ENCODE results near the gene MCM3. TPM values are rescaled to one million over a fixed set of nuclear protein-coding genes. Genes with fewer than 3 reads are reported as not detected.

The MCM3 gene
- total and polyA plus RNA-seq, 8 donors = 22.8 to 50.0 (median 30.8) TPM

DNA sequence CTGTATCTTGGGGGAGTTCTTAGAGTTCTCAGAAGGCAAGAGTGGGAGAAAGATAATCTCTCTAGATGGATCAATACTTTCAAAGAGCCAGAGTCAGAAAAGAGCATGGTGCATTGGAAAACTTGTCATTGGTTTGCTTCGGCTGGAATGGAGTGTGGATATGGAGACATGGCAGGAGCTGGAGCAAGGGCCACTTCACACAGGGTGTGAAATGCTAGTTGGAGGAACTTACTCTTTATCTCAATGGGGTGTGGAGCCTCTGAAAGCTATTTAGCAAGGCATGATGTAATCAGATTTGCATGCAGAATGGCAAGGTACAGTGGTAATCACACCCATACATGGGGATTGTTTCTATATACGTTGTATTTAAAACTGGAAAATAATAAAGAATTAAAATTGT, 45.9 kb upstream of the MCM3 start:
- WGBS, 5 donors = 22 to 61% (median 45%) methylated on average over 2 of the region's 2 CpGs
- Histone ChIP-seq H3K27ac (peak overlapping the region; percentile 66 to 83 (median 78)), H3K9me3 (no peaks in the 10 kb centered on the region), H3K4me3 (no peak overlapping the region), H3K4me1 (peaks cover 12 to 74% (median 45%) of the 10 kb centered on the region in 4 donors), H3K36me3 (no peaks in the 10 kb centered on the region), H3K27me3 (no peaks in the 10 kb centered on the region)
- intact Hi-C loops (cut with DNase I; ENCODE audit: low total_unique reads) = no loop called here
- TF ChIP-seq POLR2AphosphoS5 (IDR thresholded peaks at IDR 0.05) = peak in 2 of 3 donors; percentile 44 to 74
- TF ChIP-seq POLR2A (IDR thresholded peaks at IDR 0.05) = no peak
- DNase-seq = peak; percentile 46 to 85

DNA sequence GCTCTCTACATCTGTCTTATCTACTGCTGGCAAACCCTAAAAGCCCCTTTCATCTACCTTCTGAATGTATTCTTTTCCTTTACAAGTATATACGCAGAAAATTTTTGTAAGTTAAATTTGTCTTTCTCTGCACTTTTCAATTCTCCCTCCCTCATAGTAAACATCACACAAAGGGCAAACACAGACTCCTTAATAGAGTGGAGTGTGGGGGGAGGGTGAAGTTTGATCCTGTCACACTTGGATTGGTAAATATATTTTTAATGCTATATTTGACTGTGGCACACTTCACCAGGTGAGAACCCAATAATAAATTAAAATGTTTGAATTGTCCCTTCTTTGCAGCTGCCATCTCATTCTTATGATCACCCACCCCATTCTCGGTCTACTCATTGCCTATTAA, 44.2 kb upstream of the MCM3 start:
- 30 to 56% (median 45%) methylated on average over 2 of the region's 2 CpGs for WGBS, 5 donors
- intact Hi-C loops (cut with DNase I; ENCODE audit: low total_unique reads) = no loop called here
- Histone ChIP-seq H3K4me3 (no peak overlapping the region), H3K27me3 (no peaks in the 10 kb centered on the region), H3K36me3 (no peaks in the 10 kb centered on the region), H3K27ac (peak overlapping the region; percentile 66 to 87 (median 78)), H3K4me1 (peaks cover 6 to 57% (median 40%) of the 10 kb centered on the region in 4 donors), H3K9me3 (no peaks in the 10 kb centered on the region)
- TF ChIP-seq, protein P1, sequence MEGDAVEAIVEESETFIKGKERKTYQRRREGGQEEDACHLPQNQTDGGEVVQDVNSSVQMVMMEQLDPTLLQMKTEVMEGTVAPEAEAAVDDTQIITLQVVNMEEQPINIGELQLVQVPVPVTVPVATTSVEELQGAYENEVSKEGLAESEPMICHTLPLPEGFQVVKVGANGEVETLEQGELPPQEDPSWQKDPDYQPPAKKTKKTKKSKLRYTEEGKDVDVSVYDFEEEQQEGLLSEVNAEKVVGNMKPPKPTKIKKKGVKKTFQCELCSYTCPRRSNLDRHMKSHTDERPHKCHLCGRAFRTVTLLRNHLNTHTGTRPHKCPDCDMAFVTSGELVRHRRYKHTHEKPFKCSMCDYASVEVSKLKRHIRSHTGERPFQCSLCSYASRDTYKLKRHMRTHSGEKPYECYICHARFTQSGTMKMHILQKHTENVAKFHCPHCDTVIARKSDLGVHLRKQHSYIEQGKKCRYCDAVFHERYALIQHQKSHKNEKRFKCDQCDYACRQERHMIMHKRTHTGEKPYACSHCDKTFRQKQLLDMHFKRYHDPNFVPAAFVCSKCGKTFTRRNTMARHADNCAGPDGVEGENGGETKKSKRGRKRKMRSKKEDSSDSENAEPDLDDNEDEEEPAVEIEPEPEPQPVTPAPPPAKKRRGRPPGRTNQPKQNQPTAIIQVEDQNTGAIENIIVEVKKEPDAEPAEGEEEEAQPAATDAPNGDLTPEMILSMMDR (IDR thresholded peaks at IDR 0.05) = no peak
- TF ChIP-seq POLR2A (IDR thresholded peaks at IDR 0.05) (no peak), EP300 (IDR thresholded peaks at IDR 0.05) (no peak), POLR2AphosphoS5 (IDR thresholded peaks at IDR 0.05) (no peak)
- peak in 1 of 2 donors; percentile 70 for DNase-seq

DNA sequence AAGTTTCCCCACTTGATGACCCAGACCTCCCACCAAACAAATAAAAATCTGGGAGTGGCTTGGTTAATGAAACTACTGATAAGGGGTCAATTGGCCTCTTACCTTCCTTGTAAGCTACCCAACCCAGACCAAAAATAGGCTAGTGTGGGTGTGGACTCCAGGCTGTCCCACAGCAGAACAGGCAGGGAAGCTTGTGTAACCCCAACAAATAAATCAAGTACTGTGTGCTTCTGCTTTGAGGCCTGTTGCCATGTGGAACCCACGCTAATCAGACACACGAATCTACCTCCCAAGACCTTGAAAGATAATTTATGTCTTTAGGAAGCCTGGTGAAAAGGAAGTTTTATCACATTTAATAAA, 43.7 kb upstream of the MCM3 start:
- Histone ChIP-seq H3K4me1 (peaks cover 6 to 53% (median 37%) of the 10 kb centered on the region in 4 donors), H3K9me3 (no peaks in the 10 kb centered on the region), H3K4me3 (peak overlapping the region in 1 of 4 donors; percentile 23), H3K27ac (peak overlapping the region; percentile 66 to 83 (median 70)), H3K27me3 (no peaks in the 10 kb centered on the region), H3K36me3 (no peaks in the 10 kb centered on the region)
- intact Hi-C loops (cut with DNase I; ENCODE audit: low total_unique reads) = no loop called here
- DNase-seq = peak; percentile 53 to 84
- WGBS, 5 donors = 33 to 58% (median 46%) methylated on average over 2 of the region's 2 CpGs
- peak in 2 of 3 donors; percentile 61 for TF ChIP-seq POLR2AphosphoS5 (IDR thresholded peaks at IDR 0.05)
- TF ChIP-seq EP300 (IDR thresholded peaks at IDR 0.05) = no peak

DNA sequence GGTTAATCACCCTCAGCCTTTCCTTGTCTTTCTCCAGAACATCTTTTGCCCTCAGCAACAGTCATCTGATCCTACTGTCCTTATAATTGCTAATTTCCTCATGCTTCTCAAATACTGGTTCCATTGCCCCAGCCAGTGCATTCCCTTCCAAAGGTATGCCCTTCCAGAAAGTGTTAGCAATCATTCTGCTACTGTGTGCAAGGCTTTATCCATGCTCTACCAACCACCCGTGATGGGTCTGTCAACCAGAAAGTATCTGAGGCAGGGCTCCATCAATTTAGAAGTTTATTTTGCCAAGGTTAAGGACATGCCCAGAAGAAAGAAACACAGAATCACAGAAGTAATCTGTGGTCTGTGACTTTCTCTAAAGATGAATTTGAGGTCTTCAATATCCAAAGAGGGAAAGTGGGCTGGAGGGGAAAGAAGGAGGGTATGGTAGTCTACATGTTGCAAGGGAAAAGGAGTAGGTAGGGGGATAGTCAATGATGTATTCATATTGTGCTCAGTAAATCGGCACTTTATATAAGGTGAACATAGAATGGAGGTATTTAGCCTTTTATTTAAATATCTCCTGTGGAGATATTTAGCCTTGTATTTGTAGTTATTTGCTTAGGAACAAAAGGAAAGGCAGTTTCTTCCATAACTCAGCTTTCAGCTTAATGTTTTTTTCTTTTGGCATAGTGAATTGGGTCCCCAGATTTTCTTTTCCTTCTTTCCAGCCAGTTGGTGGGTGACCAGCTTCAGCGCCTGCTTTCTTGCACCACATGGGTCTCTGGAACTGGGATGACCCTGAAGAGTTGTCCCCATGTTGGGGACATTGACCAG, 42.2 kb upstream of the MCM3 start:
- 80 to 93% (median 88%) methylated on average over 3 of the region's 3 CpGs for WGBS, 5 donors
- TF ChIP-seq, protein P1 (IDR thresholded peaks at IDR 0.05) = no peak
- no peak for TF ChIP-seq POLR2AphosphoS5 (IDR thresholded peaks at IDR 0.05)
- TF ChIP-seq EP300 (IDR thresholded peaks at IDR 0.05) = no peak
- no peak for TF ChIP-seq POLR2A (IDR thresholded peaks at IDR 0.05)
- Histone ChIP-seq H3K4me1 (peaks cover 6 to 45% (median 32%) of the 10 kb centered on the region in 4 donors), H3K27me3 (no peaks in the 10 kb centered on the region), H3K4me3 (no peak overlapping the region), H3K9me3 (no peaks in the 10 kb centered on the region), H3K36me3 (no peaks in the 10 kb centered on the region), H3K27ac (peak overlapping the region; percentile 66 to 83 (median 78))
- DNase-seq = no peak
- intact Hi-C loops (cut with DNase I; ENCODE audit: low total_unique reads) = no loop called here

DNA sequence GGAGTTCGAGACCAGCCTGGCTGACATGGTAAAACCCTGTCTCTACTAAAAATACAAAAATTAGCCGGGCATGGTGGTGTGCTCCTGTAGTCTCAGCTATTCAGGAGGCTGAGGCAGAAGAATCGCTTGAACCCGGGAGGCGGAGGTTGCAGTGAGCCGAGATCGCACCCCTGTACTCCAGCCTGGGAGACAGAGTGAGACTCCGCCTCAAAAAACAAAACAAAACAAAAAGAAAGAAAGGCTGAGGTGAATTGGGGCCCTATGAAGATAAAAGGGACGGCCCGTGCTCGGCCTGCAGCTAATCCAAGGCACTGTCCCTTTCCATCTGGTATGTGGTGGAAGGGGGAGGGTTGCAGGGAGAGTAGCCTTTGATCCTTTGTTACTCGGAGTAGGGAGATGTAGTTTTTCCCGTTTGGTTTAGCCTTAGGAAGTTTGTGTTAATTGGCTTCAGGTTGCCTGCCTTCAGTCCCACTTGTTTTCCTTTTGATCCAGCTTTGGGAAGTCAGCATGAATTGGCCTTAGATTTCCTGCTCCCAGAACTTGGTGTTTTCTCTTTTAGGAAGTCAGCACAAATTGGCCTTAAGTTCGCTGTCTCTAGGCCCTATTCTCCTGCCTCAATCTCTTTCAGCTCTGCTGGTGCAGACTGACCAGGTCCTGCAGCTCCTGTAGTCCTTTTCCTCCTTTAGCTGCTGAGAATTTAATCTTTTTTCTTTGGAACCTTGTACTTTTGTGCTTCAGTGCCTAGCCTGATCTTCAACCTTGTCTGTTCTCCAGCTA, 41.3 kb upstream of the MCM3 start:
- 52 to 75% (median 61%) methylated on average over 14 of the region's 14 CpGs for WGBS, 5 donors
- H3K4me1 ChIP-seq = peaks cover 6 to 40% (median 31%) of the 10 kb centered on the region in 4 donors

More for the DNA sequence above, 41.3 kb upstream of the MCM3 start:
- peak overlapping the region in 4 of 5 donors; percentile 25 to 70 (median 53) for H3K27ac ChIP-seq
- H3K36me3 ChIP-seq = no peaks in the 10 kb centered on the region
- no peak for TF ChIP-seq POLR2AphosphoS5 (IDR thresholded peaks at IDR 0.05)
- TF ChIP-seq POLR2A (IDR thresholded peaks at IDR 0.05) = no peak
- H3K4me3 ChIP-seq = no peak overlapping the region
- DNase-seq = peak in 1 of 2 donors; percentile 59
- no peaks in the 10 kb centered on the region for H3K9me3 ChIP-seq
- intact Hi-C loops (cut with DNase I; ENCODE audit: low total_unique reads) = no loop called here
- H3K27me3 ChIP-seq = no peaks in the 10 kb centered on the region

Measured in stomach (tissue), 9 donors.